IMR-90 (cell line): ENCODE data around the gene KRTAP10-1. TPM values are rescaled to one million over a fixed set of nuclear protein-coding genes. Genes with fewer than 3 reads are reported as not detected.

Source experiments
- ATAC-seq: fragments of 200-7000 bp; cut with Tn5 transposase; 2 replicates; pipeline ENCODE4 v1.9.1; 2020; ENCODE audit warnings: low read depth, mild to moderate bottlenecking, moderate library complexity
- BruUV-seq: library from RNA; stranded (reverse); fragments of 400-500 nt; replicated peaks from 2 replicates; lab custom pipeline; 2021; lab: Mats Ljungman, UMichigan
- CTCF ChIA-PET: fragments of 300-600 bp; formaldehyde crosslinking; extraction: SDS; loops from one replicate; lab custom pipeline; 2021; ENCODE audit warnings: antibody characterized with exemption; lab: Yijun Ruan, JAX
- POLR2A ChIA-PET: fragments of 300-600 bp; sonication (Branson Sonifier 250); formaldehyde crosslinking; loops from one replicate; lab custom pipeline; 2022; ENCODE audit warnings: antibody characterized with exemption; ENCODE audit not compliant: unreplicated experiment; lab: Charles Lee
- DNase-seq: peaks from one replicate; pipeline ENCODE4 v3.0.0; 2013
- H2AFZ ChIP-seq: replicated peaks from 2 replicates; pipeline ENCODE3; 2013; ENCODE audit warnings: low read length, mild to moderate bottlenecking; ENCODE audit not compliant: poor library complexity
- H2AK5ac ChIP-seq: 2 replicates; pipeline ENCODE4 v1.6.1; 2013; ENCODE audit warnings: low read depth, low read length, inconsistent platforms
- H2AK9ac ChIP-seq: replicated peaks from 2 replicates; pipeline ENCODE3; 2013; ENCODE audit warnings: mild to moderate bottlenecking, low read depth, low read length, moderate library complexity; ENCODE audit not compliant: poor library complexity
- H2BK120ac ChIP-seq: 2 replicates; pipeline ENCODE4 v1.6.1; 2013; ENCODE audit warnings: low read depth, low read length, inconsistent platforms
- H2BK15ac ChIP-seq: 3 replicates; pipeline ENCODE4 v1.6.1; 2013; ENCODE audit warnings: low read depth, low read length, inconsistent platforms
- H2BK20ac ChIP-seq: 2 replicates; pipeline ENCODE4 v1.6.1; 2013; ENCODE audit warnings: low read depth, mild to moderate bottlenecking, inconsistent platforms, low read length, moderate library complexity
- H2BK5ac ChIP-seq: 2 replicates; pipeline ENCODE4 v1.6.1; 2013; ENCODE audit warnings: mild to moderate bottlenecking, low read depth, low read length, inconsistent platforms; ENCODE audit not compliant: poor library complexity, severe bottlenecking
- H3K14ac ChIP-seq: replicated peaks from 2 replicates; pipeline ENCODE4 v1.6.1; 2013; ENCODE audit warnings: low read depth, low read length, inconsistent platforms
- H3K18ac ChIP-seq: 2 replicates; pipeline ENCODE4 v1.6.1; 2013; ENCODE audit warnings: low read depth, low read length, control low read depth
- H3K23ac ChIP-seq: 2 replicates; pipeline ENCODE4 v1.6.1; 2013; ENCODE audit warnings: low read depth, low read length, inconsistent platforms
- H3K27ac ChIP-seq: 2 replicates; pipeline ENCODE4 v1.5.1; 2013; ENCODE audit warnings: mild to moderate bottlenecking, control low read depth, low read length; ENCODE audit not compliant: insufficient read depth
- H3K27me3 ChIP-seq: 2 replicates; pipeline ENCODE4 v1.6.1; 2013; ENCODE audit warnings: low read length; ENCODE audit not compliant: control insufficient read depth, insufficient read depth
- H3K36me3 ChIP-seq: 2 replicates; pipeline ENCODE4 v1.6.1; 2013; ENCODE audit warnings: low read length, mixed read lengths; ENCODE audit not compliant: control insufficient read depth, insufficient read depth
- H3K4ac ChIP-seq: 2 replicates; pipeline ENCODE4 v1.6.1; 2013; ENCODE audit warnings: low read depth, low read length, inconsistent platforms
- H3K4me1 ChIP-seq: 2 replicates; pipeline ENCODE4 v1.6.1; 2013; ENCODE audit warnings: low read length, mixed read lengths; ENCODE audit not compliant: control insufficient read depth, insufficient read depth
- H3K4me2 ChIP-seq: 2 replicates; pipeline ENCODE4 v1.6.1; 2013; ENCODE audit warnings: low read depth, mild to moderate bottlenecking, control low read depth, low read length, moderate library complexity
- H3K4me3 ChIP-seq: 2 replicates; pipeline ENCODE4 v1.5.1; 2013; ENCODE audit warnings: low read depth, mild to moderate bottlenecking, control low read depth, low read length, moderate library complexity; ENCODE audit not compliant: insufficient read depth
- H3K56ac ChIP-seq: 2 replicates; pipeline ENCODE4 v1.6.1; 2013; ENCODE audit warnings: low read length, inconsistent platforms; ENCODE audit not compliant: insufficient read depth; ENCODE audit errors: extremely low read depth
- H3K79me1 ChIP-seq, 2 experiments: 2 replicates each; pipeline ENCODE4 v1.6.1; 2013; ENCODE audit warnings: low read length in 2 of 2, inconsistent platforms in 1 of 2, low read depth in 1 of 2
- H3K9ac ChIP-seq: 2 replicates; pipeline ENCODE4 v1.6.1; 2013; ENCODE audit warnings: low read depth, low read length, control low read depth
- H3K9me1 ChIP-seq: 2 replicates; pipeline ENCODE4 v1.6.1; 2013; ENCODE audit warnings: low read length, inconsistent platforms; ENCODE audit not compliant: insufficient read depth
- H3K9me3 ChIP-seq: 2 replicates; pipeline ENCODE4 v1.6.1; 2013; ENCODE audit warnings: low read length; ENCODE audit not compliant: control insufficient read depth, insufficient read depth
- H4K20me1 ChIP-seq: 2 replicates; pipeline ENCODE4 v1.6.1; 2013; ENCODE audit warnings: low read length, inconsistent platforms; ENCODE audit not compliant: insufficient read depth
- H4K5ac ChIP-seq: 2 replicates; pipeline ENCODE4 v1.6.1; 2013; ENCODE audit warnings: mild to moderate bottlenecking, low read depth, low read length, control low read depth
- H4K8ac ChIP-seq, 2 experiments: 2 replicates each; pipeline ENCODE4 v1.6.1; 2013; ENCODE audit warnings: low read depth in 2 of 2, low read length in 2 of 2, control low read depth in 1 of 2, inconsistent platforms in 1 of 2
- H4K91ac ChIP-seq: 2 replicates; pipeline ENCODE4 v1.6.1; 2013; ENCODE audit warnings: low read depth, low read length, inconsistent platforms; ENCODE audit not compliant: insufficient read depth
- POLR2A ChIP-seq: IDR thresholded peaks from 2 replicates; pipeline ENCODE4 v1.6.1; 2012; ENCODE audit warnings: mild to moderate bottlenecking, low read depth, low read length
- WGBS, 2 experiments: methylation state at CpG; one replicate each; pipeline versions ENCODE4 v1.1.5 to v1.1.7; 2013; ENCODE audit warnings: missing lambda C conversion rate in 2 of 2; ENCODE audit not compliant: insufficient read length in 1 of 2; ENCODE audit errors: extremely low coverage in 2 of 2; 5-methylcytosine and 5-hydroxymethylcytosine counted together
- dilution Hi-C: fragments of 300-500 bp; cut with HindIII; formaldehyde crosslinking; loops from one replicate; pipeline ENCODE4 v1.14.3; 2018; ENCODE audit warnings: low sequenced_read_pairs; ENCODE audit not compliant: unreplicated experiment
- in situ Hi-C: fragments of 300-500 bp; cut with MboI; formaldehyde crosslinking; loops from 3 replicates; pipeline ENCODE4 v1.14.3; 2019; ENCODE audit warnings: low sequenced_read_pairs, inconsistent platforms, mixed read lengths
- intact Hi-C: fragments of 100-400 bp; cut with micrococcal nuclease; formaldehyde crosslinking; loops from 2 replicates; pipeline ENCODE4 v1.10.0; 2022
- polyA plus RNA-seq, 3 experiments: library from polyadenylated mRNA; depleted of rRNA; stranded (reverse); fragments of >200 nt; gene quantifications; 2 replicates each; pipeline ENCODE4 v1.2.3, GENCODE V29; 2012; ENCODE audit warnings: low replicate concordance in 1 of 3
- total RNA-seq: library from RNA; depleted of rRNA; stranded (reverse); fragments of >200 nt; gene quantifications from 2 replicates; pipeline ENCODE4 v1.2.3, GENCODE V29; 2012
- TF ChIP-seq, protein P1 (sequence below): conservative IDR thresholded peaks from 2 replicates; pipeline ENCODE4 v1.5.1; 2012; ENCODE audit warnings: mild to moderate bottlenecking, low read depth, low read length, improper control_type of control experiment

KRTAP10-1 gene
- total and polyA plus RNA-seq, 2 of the 4 experiments (the other 2 are of a cell fraction): not detected

DNA sequence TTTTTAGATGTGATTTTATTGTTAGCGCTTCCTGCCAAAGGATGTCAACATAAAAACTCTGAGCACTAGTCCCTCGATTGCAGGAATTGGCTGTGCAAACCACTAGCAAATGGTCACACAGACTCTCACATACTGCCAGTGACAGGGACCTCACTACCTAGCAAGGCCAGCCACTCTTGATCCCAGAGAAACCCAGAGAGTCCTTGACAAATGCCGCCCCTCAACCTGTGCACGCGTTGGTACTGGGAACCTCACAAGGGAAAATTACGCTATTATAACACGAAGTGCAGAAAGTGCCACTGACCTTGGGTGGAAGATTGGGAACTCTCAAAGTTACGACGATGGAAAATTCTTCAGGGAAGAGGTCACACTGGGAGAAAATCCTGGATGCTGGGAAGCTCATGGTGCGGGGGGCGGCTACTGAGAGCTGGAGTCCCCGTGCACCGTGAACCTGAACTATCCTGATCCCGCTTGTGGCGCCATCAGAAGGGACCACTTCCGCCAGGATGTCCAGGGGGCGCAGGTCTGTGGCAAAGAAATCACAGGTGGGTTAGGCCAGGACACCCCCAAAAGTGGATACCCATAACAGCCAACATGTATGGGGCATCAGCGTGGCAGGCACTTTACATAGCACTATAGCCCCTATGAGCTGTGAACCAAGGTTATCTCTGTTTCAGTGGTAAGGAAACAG lies 27.6 kb upstream of the KRTAP10-1 start:
- no peak overlapping the region for H2BK5ac ChIP-seq
- H2AK5ac ChIP-seq: no peak overlapping the region
- no peak overlapping the region for H2AFZ ChIP-seq
- no peaks in the 10 kb centered on the region for H3K36me3 ChIP-seq
- TF ChIP-seq, protein P1, sequence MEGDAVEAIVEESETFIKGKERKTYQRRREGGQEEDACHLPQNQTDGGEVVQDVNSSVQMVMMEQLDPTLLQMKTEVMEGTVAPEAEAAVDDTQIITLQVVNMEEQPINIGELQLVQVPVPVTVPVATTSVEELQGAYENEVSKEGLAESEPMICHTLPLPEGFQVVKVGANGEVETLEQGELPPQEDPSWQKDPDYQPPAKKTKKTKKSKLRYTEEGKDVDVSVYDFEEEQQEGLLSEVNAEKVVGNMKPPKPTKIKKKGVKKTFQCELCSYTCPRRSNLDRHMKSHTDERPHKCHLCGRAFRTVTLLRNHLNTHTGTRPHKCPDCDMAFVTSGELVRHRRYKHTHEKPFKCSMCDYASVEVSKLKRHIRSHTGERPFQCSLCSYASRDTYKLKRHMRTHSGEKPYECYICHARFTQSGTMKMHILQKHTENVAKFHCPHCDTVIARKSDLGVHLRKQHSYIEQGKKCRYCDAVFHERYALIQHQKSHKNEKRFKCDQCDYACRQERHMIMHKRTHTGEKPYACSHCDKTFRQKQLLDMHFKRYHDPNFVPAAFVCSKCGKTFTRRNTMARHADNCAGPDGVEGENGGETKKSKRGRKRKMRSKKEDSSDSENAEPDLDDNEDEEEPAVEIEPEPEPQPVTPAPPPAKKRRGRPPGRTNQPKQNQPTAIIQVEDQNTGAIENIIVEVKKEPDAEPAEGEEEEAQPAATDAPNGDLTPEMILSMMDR: no peak
- TF ChIP-seq POLR2A: no peak
- CTCF ChIA-PET: interaction anchor here (0.6 kb wide), 1 partner anchor 31 kb away, joined by 3 read pairs; no protein-coding TSS in a partner anchor
- POLR2A ChIA-PET: no interaction called here
- DNase-seq (no peak), ATAC-seq (no peak)
- no TSS peak for BruUV-seq
- H3K14ac ChIP-seq: no peak overlapping the region
- no peak overlapping the region for H3K56ac ChIP-seq
- no peak overlapping the region for H2AK9ac ChIP-seq
- H4K91ac ChIP-seq: no peak overlapping the region
- H3K9me1 ChIP-seq: no peaks in the 10 kb centered on the region
- H4K8ac ChIP-seq: no peak overlapping the region
- H3K4me1 ChIP-seq: no peaks in the 10 kb centered on the region
- WGBS, 2 experiments: 84% methylated on average over 10 of the region's 18 CpGs; no CpG with 5 or more reads in 1 of the 2 experiments
- no peak overlapping the region for H4K5ac ChIP-seq
- H3K23ac ChIP-seq: no peak overlapping the region
- H3K4me2 ChIP-seq: no peak overlapping the region
- H3K79me1 ChIP-seq: no peaks in the 10 kb centered on the region
- intact Hi-C loops (no loop called here), in situ Hi-C loops (no loop called here), dilution Hi-C loops (no loop called here)
- peaks cover 4% of the 10 kb centered on the region for H3K9me3 ChIP-seq
- no peak overlapping the region for H3K9ac ChIP-seq
- no peak overlapping the region for H3K4ac ChIP-seq
- no peak overlapping the region for H2BK15ac ChIP-seq
- H3K27ac ChIP-seq: no peak overlapping the region
- no peak overlapping the region for H2BK120ac ChIP-seq
- H3K18ac ChIP-seq: no peak overlapping the region
- H2BK20ac ChIP-seq: no peak overlapping the region
- H4K20me1 ChIP-seq: no peaks in the 10 kb centered on the region
- H3K4me3 ChIP-seq: no peak overlapping the region
- no peaks in the 10 kb centered on the region; the same call in 1 of the 2 replicates for H3K27me3 ChIP-seq
